Measurements from ENCODE around the gene KCNJ12. TPM values are rescaled to one million over a fixed set of nuclear protein-coding genes. Genes with fewer than 3 reads are reported as not detected.

The KCNJ12 gene
- total RNA-seq, 4 donors from 2014 or later, result 1.1 to 2.5 (median 2.3) TPM

DNA sequence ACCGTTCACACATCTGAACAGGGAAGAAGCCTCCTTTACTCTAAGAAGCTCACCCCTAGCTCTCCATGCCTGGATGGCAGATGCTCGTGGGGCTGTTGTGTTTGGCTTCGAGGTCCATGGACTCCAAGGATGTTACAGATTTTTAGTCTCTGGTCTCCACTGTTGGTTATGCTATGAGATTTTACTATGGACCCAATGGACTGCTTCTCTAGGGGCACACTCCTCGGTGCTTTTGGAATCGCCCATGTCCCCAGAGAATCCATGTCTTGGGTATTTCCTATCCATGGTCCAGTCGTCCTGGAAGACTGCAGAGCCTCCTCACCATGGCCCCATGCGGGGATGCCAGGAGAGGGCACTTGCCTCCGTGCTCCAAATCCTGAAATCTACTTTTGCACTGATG lies 83.4 kb downstream of the KCNJ12 start:
- H3K4me3 ChIP-seq, result no peak overlapping the region
- no peaks in the 10 kb centered on the region for H3K36me3 ChIP-seq
- peaks cover 13% of the 10 kb centered on the region for H3K27me3 ChIP-seq
- WGBS, 2 donors (ENCODE audit: low coverage in 1 of 2), result 79 to 82% methylated on average over 3 to 8 of the region's 8 CpGs
- TF ChIP-seq EP300 (IDR thresholded peaks at IDR 0.05; ENCODE audit: low read depth), result no peak
- TF ChIP-seq POLR2A (IDR thresholded peaks at IDR 0.05), result no peak
- TF ChIP-seq, protein P1, sequence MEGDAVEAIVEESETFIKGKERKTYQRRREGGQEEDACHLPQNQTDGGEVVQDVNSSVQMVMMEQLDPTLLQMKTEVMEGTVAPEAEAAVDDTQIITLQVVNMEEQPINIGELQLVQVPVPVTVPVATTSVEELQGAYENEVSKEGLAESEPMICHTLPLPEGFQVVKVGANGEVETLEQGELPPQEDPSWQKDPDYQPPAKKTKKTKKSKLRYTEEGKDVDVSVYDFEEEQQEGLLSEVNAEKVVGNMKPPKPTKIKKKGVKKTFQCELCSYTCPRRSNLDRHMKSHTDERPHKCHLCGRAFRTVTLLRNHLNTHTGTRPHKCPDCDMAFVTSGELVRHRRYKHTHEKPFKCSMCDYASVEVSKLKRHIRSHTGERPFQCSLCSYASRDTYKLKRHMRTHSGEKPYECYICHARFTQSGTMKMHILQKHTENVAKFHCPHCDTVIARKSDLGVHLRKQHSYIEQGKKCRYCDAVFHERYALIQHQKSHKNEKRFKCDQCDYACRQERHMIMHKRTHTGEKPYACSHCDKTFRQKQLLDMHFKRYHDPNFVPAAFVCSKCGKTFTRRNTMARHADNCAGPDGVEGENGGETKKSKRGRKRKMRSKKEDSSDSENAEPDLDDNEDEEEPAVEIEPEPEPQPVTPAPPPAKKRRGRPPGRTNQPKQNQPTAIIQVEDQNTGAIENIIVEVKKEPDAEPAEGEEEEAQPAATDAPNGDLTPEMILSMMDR (IDR thresholded peaks at IDR 0.05), result no peak
- TF ChIP-seq POLR2AphosphoS5 (IDR thresholded peaks at IDR 0.05), result no peak
- H3K4me1 ChIP-seq, result peaks cover 0 to 5% (median 0%) of the 10 kb centered on the region in 4 donors
- intact Hi-C loops (cut with DNase I; ENCODE audit: low total_unique reads) (loop anchor here (2.0 kb wide), 1 partner anchor 53 kb away; no protein-coding TSS in a partner anchor), in situ Hi-C loops (cut with MboI; ENCODE audit: low pct_ligation_motif_present in 1 of 4, low pct_unique_long_range_greater_than_20kb in 1 of 4, low sequenced_read_pairs in 3 of 4) (loop anchor here in 1 of 4 donors (10.0 to 25.0 kb wide), 2 partner anchors 55 to 347 kb away; no protein-coding TSS in a partner anchor)
- H3K9me3 ChIP-seq, result no peaks in the 10 kb centered on the region
- no peak overlapping the region for H3K27ac ChIP-seq
- DNase-seq, result no peak

DNA sequence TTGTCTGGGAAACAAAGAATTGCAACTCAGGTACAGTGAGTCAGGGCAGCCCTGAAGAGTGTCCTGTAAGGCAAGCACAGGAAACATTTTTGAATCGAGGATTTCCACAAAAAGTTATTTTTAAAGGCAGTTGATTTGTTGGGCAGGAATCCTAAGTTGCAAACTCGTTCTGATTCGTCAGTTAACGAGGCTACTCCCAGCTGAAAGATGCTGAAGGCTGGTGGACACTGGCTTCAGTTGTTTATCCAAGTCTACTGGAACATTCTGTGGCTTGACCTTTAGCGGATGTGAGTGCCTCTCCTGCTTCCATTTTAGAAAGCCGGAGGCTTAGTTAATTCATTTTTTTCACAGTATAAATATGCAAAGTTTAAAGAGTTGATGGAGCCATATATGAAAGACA lies 84.2 kb downstream of the KCNJ12 start:
- Histone ChIP-seq H3K27ac (no peak overlapping the region), H3K4me1 (peaks cover 0 to 5% (median 0%) of the 10 kb centered on the region in 4 donors), H3K36me3 (no peaks in the 10 kb centered on the region), H3K27me3 (peaks cover 13% of the 10 kb centered on the region), H3K4me3 (no peak overlapping the region), H3K9me3 (no peaks in the 10 kb centered on the region)
- 56 to 60% methylated on average over 5 to 6 of the region's 6 CpGs for WGBS, 2 donors (ENCODE audit: low coverage in 1 of 2)
- TF ChIP-seq POLR2AphosphoS5 (IDR thresholded peaks at IDR 0.05), result no peak
- no peak for TF ChIP-seq EP300 (IDR thresholded peaks at IDR 0.05; ENCODE audit: low read depth)
- TF ChIP-seq, protein P1 (IDR thresholded peaks at IDR 0.05), result no peak
- TF ChIP-seq POLR2A (IDR thresholded peaks at IDR 0.05), result no peak
- DNase-seq, result no peak
- in situ Hi-C loops (cut with MboI; ENCODE audit: low pct_ligation_motif_present in 1 of 4, low pct_unique_long_range_greater_than_20kb in 1 of 4, low sequenced_read_pairs in 3 of 4) (loop anchor here in 2 of 4 donors (5.0 to 25.0 kb wide), 2 partner anchors 52 to 348 kb away; no protein-coding TSS in a partner anchor), intact Hi-C loops (cut with DNase I; ENCODE audit: low total_unique reads) (no loop called here)

DNA sequence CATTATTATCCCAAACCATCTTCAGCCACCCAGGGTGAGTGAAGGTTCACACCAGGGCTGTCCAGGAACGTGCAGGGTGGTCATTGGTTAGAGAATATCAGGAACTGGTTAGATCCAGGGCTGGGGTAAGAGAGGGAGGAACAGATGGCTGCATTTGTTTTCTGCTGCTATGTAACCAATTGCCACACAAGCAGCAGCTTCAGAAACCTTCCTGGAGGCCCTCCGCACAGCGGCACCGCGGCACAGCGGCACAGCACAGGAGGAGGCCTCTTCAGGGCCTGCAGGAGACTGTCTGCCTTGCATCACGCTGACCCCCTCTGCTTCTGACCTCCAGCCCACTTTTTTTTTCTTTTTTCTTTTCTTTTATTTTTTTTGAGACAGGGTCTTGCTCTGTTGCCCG lies 86.1 kb downstream of the KCNJ12 start:
- DNase-seq, result no peak
- Histone ChIP-seq H3K27ac (no peak overlapping the region), H3K36me3 (no peaks in the 10 kb centered on the region), H3K9me3 (no peaks in the 10 kb centered on the region), H3K4me1 (peaks cover 0 to 5% (median 0%) of the 10 kb centered on the region in 4 donors), H3K27me3 (peaks cover 13% of the 10 kb centered on the region), H3K4me3 (no peak overlapping the region)
- 83 to 84% methylated on average over 1 to 8 of the region's 8 CpGs for WGBS, 2 donors (ENCODE audit: low coverage in 1 of 2)
- TF ChIP-seq, protein P1 (IDR thresholded peaks at IDR 0.05), result no peak
- TF ChIP-seq POLR2A (IDR thresholded peaks at IDR 0.05) (no peak), POLR2AphosphoS5 (IDR thresholded peaks at IDR 0.05) (no peak), EP300 (IDR thresholded peaks at IDR 0.05; ENCODE audit: low read depth) (no peak)
- in situ Hi-C loops (cut with MboI; ENCODE audit: low pct_ligation_motif_present in 1 of 4, low pct_unique_long_range_greater_than_20kb in 1 of 4, low sequenced_read_pairs in 3 of 4) (loop anchor here in 2 of 4 donors (5.0 to 25.0 kb wide), 2 partner anchors 50 to 350 kb away; no protein-coding TSS in a partner anchor), intact Hi-C loops (cut with DNase I; ENCODE audit: low total_unique reads) (no loop called here)

DNA sequence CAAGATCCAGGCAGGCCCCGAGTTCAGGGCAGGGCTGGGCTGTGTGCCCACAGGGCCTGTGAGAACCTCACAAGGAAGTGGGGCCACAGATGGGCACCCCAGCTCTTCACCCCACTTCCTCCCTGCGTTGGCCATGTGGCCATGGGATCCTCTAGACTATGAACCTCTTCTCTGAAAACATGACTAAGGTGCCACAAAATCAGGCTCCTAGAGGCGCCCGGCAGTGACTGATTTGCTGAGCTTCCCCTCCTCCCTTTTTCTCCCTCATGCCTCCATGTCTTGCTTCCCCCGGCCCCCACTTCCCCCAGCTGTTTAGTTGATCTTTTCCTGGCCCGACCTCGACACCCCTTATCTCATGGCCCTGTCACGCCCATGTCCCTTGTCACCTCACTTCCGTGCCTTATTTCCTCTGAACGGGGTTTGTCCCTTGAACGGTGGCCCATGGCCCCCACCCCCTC lies 87.1 kb downstream of the KCNJ12 start:
- no peak overlapping the region for H3K4me3 ChIP-seq
- DNase-seq, result no peak
- H3K27me3 ChIP-seq, result peaks cover 13% of the 10 kb centered on the region
- no peaks in the 10 kb centered on the region for H3K36me3 ChIP-seq
- intact Hi-C loops (cut with DNase I; ENCODE audit: low total_unique reads), result no loop called here
- in situ Hi-C loops (cut with MboI; ENCODE audit: low pct_ligation_motif_present in 1 of 4, low pct_unique_long_range_greater_than_20kb in 1 of 4, low sequenced_read_pairs in 3 of 4), result loop anchor here in 2 of 4 donors (5.0 to 25.0 kb wide), 2 partner anchors 49 to 351 kb away; no protein-coding TSS in a partner anchor
- WGBS, 2 donors (ENCODE audit: low coverage in 1 of 2), result 37 to 47% methylated on average over 5 to 11 of the region's 11 CpGs
- H3K4me1 ChIP-seq, result peaks cover 0 to 5% (median 0%) of the 10 kb centered on the region in 4 donors
- no peak overlapping the region for H3K27ac ChIP-seq
- TF ChIP-seq, protein P1 (IDR thresholded peaks at IDR 0.05), result no peak
- no peak for TF ChIP-seq POLR2AphosphoS5 (IDR thresholded peaks at IDR 0.05)
- no peak for TF ChIP-seq POLR2A (IDR thresholded peaks at IDR 0.05)
- no peak for TF ChIP-seq EP300 (IDR thresholded peaks at IDR 0.05; ENCODE audit: low read depth)
- no peaks in the 10 kb centered on the region for H3K9me3 ChIP-seq

Data from transverse colon (tissue), 4 donors.